Suprapubic skin (tissue), 3 donors: ENCODE measurements around the gene UNKL.

ENCODE experiments used
- POLR2AphosphoS5 ChIP-seq, 3 donors: sonication (generic); formaldehyde crosslinking; IDR thresholded peaks; one replicate each; pipeline ENCODE4 v1.6.1; 2017; ENCODE audit warnings: antibody characterized with exemption in 3 of 3
- TF ChIP-seq, protein P1 (sequence below), 2 donors: fragments of 200-600 bp in 1 of 2; fragments of 450-650 bp in 1 of 2; sonication (generic) in 1 of 2; IDR thresholded peaks; one replicate each; pipeline ENCODE4 v1.5.1; 2016 to 2019; ENCODE audit warnings: antibody characterized with exemption in 2 of 2, mild to moderate bottlenecking in 1 of 2, moderate library complexity in 1 of 2

DNA sequence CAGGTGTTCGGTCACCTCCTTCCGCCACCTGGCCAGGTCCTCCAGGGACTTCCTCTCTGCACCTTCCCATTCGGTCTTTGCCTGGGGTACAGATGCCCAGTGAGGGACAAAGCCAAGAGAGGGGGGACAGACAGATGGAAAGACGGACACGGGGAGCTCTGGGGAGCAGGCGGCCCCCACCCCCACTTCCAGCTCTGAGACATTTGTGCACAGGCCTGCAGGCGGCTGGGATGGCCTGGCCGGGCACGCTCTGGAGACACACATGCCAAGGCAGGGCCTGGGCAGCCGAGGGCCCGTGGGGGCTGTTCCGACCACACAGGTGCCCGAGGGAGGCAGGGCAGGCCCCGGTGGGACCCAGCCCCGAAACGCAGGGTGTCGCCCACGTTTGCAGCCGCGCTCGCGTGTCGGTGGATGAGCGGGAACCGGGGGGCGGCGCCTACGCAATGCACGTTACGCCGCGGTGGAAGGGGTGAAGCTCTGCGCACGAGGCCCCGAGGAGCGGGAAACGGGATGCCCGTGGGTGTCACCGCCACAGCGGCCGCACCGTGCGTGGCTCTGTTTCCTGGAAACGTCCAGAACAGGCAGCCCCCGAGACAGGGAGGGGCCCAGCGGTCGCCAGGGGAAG lies 22.3 kb upstream of the UNKL start:
- TF ChIP-seq, protein P1, sequence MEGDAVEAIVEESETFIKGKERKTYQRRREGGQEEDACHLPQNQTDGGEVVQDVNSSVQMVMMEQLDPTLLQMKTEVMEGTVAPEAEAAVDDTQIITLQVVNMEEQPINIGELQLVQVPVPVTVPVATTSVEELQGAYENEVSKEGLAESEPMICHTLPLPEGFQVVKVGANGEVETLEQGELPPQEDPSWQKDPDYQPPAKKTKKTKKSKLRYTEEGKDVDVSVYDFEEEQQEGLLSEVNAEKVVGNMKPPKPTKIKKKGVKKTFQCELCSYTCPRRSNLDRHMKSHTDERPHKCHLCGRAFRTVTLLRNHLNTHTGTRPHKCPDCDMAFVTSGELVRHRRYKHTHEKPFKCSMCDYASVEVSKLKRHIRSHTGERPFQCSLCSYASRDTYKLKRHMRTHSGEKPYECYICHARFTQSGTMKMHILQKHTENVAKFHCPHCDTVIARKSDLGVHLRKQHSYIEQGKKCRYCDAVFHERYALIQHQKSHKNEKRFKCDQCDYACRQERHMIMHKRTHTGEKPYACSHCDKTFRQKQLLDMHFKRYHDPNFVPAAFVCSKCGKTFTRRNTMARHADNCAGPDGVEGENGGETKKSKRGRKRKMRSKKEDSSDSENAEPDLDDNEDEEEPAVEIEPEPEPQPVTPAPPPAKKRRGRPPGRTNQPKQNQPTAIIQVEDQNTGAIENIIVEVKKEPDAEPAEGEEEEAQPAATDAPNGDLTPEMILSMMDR (IDR thresholded peaks at IDR 0.05): no peak
- no peak for TF ChIP-seq POLR2AphosphoS5 (IDR thresholded peaks at IDR 0.05)
